Fibroblast of peridontal ligament (primary cell): Measurements from ENCODE around the gene HIBCH.
"Not testable (repeated sequence)": the region's sequence is repeated elsewhere in the genome, so short reads cannot be mapped to it uniquely, and the experiment has no call there.

Source experiments
- DNase-seq: peaks from one replicate; pipeline ENCODE4 v3.0.0-alpha.2; 2010; ENCODE audit errors: extremely low read depth

The HIBCH gene

DNA sequence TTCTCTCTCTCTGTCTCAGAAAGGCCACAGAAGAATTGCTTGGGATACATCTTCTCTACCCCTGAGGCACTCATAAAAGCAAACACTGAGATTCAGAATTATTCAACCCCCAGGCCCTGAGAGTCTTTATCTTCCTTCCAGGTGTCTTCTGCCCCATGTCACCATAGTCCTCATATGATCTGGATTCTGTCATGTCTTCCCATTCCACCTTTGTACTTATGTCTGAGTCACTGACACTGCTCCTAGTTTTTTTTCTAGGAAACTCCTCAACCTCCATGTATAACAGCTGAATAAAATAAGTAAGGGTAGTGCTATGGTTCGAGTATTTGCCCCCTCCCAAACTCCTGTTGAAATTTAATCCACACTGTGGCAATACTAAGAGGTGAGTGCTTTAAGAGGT is 11.6 kb downstream of the HIBCH start:
- no peak for DNase-seq

DNA sequence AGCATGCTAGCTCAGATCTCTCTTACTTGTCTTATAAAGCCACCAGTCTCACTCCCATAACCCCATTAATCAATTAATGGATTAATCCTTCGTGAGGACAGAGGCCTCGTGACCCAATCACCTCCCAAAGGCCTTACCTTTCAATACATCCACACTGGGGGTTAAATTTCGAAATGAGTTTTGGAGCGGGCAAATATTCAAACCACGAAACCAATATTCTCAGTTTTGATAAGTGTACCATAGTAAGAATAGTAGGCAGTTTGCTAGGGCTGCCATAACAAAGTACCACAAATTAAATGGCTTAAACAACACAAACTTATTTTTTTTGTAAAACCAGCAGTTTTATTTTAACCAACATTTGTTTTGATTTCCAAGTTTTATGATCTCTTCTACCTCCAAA is 15.2 kb downstream of the HIBCH start:
- DNase-seq, result no peak

DNA sequence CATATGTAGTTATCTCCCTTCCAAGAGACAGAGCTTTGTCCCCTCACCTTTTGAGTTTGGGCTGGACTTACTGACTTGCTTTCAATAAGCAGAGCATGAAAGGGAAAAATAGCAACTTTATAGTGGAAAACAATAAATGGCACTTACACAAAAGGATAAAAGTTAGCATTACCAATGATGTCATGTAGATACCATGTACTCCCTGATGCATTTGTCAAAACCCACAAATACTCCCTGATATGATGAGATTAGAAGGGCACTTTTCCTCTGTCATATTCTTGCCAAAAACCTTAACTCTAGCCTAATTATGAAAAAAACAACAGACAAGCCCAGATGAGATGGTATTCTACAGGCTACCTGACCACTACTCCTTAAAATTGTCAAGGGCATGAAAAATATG is 16.0 kb downstream of the HIBCH start:
- DNase-seq, result peak; percentile 8

DNA sequence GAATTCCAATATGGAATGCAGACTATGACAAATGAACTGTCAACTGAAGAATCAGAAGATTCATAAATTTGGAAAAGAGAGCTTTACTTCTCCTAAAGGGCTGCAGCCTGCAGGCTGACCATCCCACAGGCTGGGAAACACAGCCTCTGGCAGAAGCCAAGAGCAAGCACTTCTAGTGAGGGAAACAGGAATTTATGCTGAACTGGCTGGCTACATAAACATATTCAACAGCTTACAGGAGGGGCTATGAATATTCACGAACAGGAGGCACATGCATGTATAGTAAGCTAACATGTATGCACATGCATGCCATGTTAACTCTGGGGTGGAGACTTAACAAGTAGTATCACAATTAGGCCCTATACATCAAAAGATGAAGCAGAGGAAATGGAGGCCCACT is 17.6 kb downstream of the HIBCH start:
- no peak for DNase-seq

DNA sequence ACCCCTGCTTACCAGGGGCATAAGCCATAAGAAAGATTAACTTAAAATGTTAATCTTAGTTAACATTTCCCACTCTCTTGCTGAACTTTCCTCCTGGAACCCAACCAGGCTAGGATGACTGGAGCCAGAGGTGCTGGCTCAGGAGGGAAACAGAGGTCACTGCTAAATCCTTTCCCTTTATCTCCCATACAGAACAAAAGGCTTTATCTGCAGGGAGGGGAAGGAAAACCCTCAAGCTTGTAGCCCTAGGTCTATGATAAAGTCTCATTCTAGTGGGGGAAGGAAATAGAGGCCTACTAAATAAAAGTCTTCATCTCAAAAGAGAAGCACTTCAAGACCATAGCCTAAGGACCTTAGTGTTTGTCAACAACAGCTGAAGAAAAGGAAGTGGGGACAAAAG is 18.6 kb downstream of the HIBCH start:
- no peak for DNase-seq

DNA sequence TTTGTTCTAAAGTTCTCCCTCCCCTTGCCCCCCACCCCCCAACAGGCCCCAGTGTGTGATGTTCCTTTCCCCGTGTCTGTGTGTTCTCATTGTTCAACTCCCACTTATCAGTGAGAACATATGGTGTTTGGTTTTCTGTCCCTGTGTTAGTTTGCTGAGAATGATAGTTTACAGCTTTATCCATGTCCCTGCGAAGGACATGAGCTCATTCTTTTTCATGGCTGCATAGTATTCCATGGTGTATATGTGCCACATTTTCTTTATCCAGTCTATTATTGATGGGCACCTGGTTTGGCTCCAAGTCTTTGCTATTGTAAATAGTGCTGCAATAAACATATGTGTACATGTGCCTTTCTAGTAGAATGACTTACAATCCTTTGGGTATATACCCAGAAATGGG is 21.7 kb downstream of the HIBCH start:
- not testable (repeated sequence) for DNase-seq

DNA sequence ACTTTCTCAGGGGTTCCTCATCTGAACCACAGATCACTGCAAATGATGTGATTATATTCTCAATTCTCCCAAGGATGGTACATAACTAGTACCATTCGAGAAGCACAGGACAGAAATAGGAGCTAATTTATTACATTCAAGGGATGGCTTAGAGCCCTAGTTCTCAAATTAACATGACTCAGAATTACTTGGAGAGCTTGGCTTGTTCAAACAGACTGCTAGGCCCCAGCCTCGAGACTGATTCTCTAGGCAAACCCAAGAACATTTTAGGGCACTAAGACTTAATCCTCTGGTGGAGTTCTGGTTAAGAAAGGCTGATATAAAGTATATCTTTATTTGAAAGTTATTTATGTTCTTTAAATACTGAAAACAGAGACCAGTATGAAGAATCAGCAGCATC is 35.8 kb downstream of the HIBCH start:
- DNase-seq, result peak; percentile 80

DNA sequence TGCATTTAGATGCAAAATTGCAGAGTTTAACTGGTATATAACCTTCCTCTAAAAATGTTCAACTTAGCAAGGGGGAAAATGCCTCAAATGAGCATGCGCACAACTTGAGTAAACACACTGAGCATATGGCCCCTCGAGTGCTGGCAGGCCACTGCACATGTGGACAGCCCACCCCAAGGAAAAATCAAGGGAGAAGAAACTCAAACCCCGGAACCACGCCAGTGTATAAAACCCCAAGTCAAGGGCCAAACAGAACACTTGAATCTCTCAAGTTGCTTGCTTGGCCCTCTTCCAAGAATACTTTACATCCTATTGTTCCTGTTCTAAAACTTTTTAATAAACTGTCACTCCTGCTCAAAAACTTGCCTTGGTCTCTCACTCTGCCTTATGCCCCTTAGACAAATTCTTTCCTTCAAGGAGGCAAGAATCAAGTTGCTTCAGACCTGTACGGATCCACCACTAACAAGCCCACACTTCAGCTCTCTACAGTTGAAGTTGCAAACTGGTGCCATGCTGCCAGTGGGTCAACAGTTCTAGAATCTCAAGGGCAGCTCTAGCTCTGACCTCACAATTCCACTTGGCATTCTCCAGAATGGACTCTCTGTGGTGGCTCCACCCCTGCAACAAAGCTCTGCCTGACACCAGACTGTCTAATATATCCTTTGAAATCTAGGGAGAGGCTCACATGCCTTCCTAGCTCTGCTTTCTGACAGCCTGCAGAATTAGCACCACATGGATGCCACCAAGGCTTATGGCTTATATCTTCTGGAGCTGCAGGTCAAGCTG is 38.9 kb downstream of the HIBCH start:
- no peak for DNase-seq

DNA sequence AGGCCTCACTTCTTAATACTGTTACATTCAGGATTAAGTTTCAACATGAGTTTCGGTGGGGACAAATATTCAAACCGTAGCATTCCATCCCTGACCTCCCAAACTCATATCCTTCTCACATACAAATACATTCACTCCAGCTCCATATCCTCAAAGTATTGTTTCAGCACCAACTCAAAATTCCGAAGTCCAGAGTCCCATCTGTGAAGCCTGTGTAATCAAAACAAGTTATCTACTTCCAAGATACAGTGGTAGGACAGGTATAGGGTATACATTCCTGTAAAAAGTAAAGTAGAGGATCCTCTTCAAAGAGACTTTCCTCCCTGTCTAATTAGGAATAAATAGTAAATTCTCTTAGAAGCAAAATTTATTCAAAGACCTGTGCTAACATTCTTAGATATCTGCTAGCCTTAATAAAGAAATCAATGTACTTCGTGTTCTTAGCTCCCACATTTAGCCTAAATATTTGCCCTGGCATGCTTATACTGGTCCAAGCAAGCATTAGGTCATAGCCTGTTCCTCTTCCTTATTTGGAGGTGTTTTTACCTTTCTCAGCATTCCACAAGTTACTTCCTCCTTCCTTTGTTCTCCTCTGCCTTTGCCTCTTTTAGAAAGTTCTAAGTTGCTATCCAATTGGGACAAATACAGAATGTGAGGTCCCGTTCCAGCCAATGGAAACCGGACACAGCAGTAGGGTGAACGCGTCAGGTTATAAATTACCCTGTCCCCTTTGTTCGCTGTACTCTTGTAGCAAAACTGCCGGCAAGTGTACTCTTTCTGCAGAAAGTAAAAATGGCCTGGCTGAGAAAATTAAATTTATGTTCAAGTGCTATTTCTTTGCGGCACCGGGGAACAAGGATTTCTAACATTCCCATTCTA is 40.1 kb downstream of the HIBCH start:
- not testable (repeated sequence) for DNase-seq

DNA sequence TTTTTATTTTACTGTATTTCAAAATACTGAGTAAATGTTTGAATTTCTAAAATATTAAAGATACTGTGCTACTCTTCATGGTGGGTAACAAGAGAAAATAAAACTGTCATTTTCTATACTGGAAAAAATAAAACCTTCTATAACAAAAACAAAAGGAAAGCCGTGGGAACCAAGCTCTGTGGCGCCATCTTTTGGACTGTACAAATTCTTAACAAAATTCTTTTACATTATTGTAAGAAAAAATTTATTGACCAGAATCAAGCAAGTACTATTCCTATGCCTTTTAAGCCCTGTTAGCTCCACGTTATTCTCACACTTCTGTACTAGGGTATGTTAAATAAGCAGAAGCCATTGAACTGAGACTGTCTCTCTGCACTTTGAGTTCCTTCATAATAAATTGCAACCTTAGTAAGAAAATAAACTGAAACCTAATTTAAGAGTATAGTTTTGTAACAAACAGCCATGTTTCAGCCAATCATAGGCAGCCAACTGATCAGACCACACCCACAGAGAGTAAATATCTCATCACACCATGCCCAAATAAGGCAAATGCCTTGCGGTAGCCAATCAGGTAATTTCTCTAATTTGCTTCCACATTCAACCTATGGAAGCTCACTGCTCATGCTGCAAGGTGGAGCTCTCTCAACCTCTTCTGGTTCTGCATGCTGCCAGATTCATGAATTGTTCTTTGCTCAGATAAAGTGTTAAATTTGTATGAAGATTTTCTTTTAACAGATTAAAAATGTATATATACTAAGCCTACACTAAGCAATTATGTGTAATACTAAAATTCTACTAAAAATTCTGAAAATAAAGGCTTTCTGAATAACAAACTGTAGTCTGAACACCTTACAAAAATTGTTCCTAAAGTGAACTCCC is 42.2 kb downstream of the HIBCH start:
- DNase-seq, result peak; percentile 79

DNA sequence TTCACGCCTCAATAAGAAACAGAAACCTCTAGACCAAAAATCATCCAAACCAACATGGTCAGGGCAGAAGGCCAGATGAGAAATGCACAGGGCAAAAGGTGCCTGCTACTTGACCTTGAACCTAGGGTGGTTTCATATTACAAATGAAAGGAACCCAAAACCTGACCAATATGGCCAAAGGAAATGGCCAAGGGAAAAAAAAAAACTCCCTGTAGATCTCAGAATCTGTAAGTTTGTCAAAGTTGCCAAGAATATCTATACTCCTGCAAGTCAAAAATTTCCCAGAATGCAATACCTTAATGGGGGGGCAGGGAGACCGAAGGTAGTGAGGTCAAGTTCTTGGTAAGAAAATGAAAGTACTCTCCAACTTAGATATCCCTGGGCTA is 47.2 kb downstream of the HIBCH start:
- DNase-seq, result no peak

DNA sequence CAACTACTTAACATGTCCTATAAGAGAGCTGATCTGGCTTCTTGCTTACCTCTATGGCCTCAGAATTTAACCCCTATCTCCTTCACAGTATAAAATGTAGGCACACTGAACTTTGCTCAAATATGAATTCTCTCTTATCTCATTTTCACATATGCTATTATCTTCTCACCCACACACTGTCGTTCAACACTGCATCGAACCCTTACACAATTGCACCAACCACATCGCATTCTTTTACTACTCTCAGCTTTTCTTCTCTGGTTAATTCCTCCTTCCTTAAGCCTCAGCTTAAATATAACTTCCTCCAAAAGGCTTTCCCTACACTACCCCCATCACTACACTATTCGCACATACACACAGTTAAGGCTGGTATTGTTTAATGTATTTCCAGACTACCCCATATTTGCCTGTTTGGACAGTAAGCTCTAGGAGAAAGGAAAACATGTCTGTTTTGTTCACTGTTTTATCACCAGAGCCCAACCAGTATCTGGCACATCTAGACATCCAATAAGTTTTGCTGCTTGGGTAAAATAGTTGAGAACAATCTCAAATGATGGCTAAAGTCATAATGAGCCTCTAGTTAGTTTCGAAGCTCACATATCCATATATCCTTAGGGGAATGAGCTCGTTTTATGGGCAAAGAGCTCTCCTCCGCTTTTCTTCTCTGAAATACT is 47.7 kb downstream of the HIBCH start:
- peak; percentile 26 for DNase-seq

DNA sequence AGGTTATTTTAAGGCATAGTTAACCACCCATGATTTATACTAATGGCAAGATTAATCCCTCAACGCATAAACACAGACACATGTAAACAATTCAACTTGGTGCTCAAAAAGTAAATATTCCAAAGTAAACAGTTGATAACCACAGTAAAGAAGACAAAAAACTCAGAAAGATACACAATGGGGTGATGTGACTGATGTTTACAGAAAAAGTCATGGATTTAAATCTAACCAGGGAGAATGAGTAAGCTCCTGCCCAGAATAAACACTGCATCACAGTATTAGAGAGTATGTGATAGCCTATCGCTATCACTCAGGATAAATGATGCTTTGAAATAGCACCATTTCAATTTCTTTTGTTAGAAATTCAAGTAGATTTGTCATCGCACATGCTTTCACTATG is 49.3 kb downstream of the HIBCH start:
- peak; percentile 42 for DNase-seq

DNA sequence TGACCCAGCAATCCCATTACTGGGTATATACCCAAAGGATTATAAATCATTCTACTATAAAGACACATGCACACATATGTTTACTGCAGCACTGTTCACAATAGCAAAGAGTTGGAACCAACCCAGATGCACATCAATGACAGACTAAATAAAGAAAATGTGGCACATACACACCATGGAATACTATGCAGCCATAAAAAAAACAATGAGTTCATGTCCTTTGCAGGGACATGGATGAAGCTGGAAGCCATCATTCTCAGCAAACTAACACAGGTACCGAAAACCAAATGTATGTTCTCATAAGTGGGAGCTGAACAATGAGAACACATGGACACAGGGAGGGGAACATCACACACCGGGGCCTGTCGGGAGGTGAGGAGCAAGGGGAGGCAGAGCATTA is 49.9 kb downstream of the HIBCH start:
- not testable (repeated sequence) for DNase-seq

DNA sequence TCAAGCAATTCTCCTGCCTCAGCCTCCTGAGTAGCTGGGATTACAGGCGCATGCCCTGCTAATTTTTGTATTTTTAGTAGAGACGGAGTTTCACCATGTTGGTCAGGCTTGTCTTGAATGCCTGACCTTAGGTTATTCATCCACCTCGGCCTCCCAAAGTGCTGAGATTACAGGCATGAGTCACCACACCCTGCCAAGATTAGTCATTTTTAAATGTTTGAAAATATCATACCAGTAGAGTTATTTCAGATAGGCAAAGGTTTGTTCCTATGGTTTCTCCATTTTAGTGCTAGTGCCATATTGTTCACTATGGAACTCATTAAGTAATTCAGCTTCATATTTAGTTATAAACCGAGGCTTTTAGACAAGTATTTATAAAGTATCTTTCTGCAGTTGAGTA is 52.3 kb downstream of the HIBCH start:
- DNase-seq, result peak; percentile 81

DNA sequence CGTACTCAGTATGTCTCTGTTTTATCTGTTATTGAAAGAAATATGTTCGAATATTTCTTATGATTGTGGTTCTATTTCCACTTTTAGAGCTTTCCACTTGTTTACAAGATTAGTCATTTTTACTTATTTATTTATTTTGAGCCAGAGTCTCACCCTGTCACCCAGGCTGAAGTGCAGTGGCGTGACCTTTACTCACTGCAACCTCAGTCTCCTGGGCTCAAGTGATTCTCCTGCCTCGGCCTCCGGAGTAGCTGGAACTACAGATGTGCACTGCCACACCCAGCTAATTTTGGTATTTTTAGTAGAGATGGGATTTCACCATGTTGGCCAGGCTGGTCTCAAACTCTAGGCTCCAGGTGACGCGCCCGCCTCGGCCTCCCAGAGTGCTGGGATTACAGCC is 53.3 kb downstream of the HIBCH start:
- DNase-seq, result no peak

DNA sequence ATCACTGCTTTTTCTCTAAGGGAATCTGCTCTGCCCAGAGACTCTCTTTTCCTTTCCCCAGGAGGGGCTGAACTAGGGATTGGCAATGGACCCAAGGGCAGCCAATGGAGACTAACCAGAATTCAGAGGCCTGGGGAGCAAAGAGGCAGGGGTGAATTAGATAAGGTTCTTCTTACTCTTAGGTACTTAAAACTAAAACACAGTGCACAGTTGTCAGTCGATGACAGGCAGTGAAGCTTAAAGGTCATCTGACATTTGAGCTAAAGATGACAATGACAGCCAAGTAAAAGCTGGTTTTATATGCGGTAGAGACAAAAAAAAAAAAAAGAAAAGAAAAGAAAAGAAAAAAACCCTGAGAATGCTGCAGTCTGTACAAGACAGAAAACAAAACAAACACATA is 57.8 kb downstream of the HIBCH start:
- DNase-seq, result no peak

DNA sequence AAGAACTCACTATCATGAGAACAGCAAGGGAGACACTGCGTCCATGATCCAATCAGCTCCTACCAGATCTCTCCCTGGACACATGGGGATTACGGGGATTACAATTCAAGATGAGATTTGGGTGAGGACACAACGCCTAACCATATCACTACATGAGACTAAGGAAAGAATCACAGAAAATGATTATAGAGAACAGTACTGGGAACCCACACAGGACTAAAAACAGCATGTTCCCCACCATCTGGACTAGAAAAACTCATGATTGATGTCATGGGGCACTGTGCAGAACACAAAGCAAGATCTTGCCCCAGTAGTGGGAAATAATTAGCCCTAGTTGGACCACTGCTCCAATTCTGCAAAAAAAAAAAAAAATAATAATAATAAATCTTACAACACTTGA is 63.5 kb downstream of the HIBCH start:
- DNase-seq, result no peak

DNA sequence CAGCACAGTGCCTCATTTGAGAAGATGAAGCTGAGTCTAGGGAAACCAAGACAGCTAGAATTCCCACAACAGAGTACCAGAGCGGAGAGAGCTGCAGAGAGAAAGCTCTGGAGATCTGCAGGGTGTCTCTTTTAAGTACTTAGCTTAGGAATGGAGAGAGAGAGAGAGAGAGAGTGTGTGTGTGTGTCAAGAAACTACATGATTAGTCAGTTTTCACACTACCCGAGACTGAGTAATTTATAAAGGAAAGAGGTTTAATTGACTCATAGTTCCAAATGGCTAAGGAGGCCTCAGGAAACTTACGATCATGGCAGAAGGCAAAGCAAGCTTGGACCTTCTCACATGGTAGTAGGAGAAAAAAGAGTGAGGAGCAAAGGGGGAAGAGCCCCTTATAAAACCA is 64.0 kb downstream of the HIBCH start:
- no peak for DNase-seq

DNA sequence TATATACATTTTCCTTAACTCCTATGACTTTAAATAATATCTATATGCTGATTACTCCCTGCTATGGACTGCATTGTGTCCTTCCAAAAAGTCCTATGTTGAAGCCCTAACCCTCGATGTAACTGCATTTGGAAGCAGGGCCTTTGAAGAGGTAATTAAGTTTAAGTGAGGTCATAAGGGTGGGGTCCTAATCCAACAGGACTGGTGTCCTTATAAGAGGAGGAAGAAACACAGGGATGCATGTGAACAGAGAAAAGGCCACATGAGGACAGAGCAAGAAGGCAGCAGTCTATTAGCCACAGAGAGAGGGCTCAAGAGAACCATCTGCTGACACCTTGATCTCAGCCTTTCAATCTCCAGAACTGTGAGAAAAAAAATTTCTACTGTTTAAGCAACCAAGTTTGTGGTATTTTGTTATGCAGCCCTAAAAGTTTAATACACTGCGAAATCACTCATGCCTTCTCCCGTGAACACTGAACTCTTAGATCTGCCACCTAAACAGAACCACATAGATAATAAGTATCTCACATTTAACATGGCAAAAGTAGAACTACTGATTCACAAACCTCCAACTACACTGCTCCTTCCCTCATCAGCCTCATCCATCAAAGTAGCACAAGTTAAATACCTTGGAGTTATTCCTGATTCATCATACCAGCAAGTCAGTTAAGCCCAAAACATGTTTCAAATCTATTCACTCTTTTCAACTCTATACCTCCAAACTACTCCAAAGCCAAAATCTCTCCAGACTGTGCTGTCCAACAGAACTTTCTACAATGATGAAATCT is 65.4 kb downstream of the HIBCH start:
- DNase-seq, result no peak

DNA sequence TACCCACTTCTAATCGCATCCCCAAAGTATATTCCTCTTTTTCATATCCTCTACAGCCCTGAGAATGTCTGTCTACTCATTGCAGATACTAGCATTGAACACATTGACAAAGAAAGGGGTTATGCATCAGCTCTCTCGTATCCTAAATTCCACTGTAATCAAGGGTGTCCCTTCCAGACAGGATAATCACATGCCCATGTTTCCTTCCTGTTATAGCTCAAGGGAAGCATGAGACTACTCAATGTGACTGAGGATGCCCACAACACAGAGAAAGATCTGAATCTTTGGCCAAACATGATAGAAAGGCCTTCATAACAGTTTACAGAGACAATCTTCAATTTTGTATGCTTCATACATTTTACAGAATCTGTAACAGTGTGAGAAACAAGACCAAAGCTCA is 69.2 kb downstream of the HIBCH start:
- DNase-seq, result no peak
